Mammary epithelial cell (primary cell): ENCODE measurements around the gene HMBS.
A peak's percentile ranks its signal among the peaks of the same experiment; 100 is the strongest.

Source experiments
- CTCF ChIP-seq, 2 donors: IDR thresholded peaks in 1 of 2; conservative IDR thresholded peaks in 1 of 2; 2 replicates each; pipeline ENCODE4 v1.5.1; 2011 to 2012; ENCODE audit warnings: inconsistent platforms in 2 of 2, low read length in 2 of 2, mild to moderate bottlenecking in 2 of 2, control low read depth in 1 of 2, low read depth in 1 of 2; ENCODE audit not compliant: insufficient read depth in 1 of 2; ENCODE audit errors: extremely low read depth in 1 of 2
- EZH2 ChIP-seq: IDR thresholded peaks from 2 replicates; pipeline ENCODE4 v1.6.1; 2012; ENCODE audit warnings: low read length, inconsistent platforms, borderline replicate concordance

- TF ChIP-seq CTCF (conservative IDR thresholded peaks at IDR 0.05 in 1 of 2, IDR thresholded peaks at IDR 0.05 in 1 of 2; ENCODE audit: extremely low read depth in 1 of 2, insufficient read depth in 1 of 2, low read depth in 1 of 2, low read length in 2 of 2) (peak; percentile 27 to 75), EZH2 (no peak)
Observed at GRCh38 chr11:119094816-119095065, 10.1 kb downstream of the HMBS start.
